Gastrocnemius medialis (tissue), 4 donors: ENCODE results near the gene DAAM1. TPM values are rescaled to one million over a fixed set of nuclear protein-coding genes. Genes with fewer than 3 reads are reported as not detected.

Experiments
- ATAC-seq, 2 donors: fragments of 150-250 bp; one replicate each; pipeline ENCODE4 v1.9.1; 2016
- DNase-seq, 2 donors: peaks; one replicate each; pipeline ENCODE4 v3.0.0-alpha.2; 2019
- H3K27ac ChIP-seq, 4 donors: fragments of 200-600 bp; sonication (generic); 1 replicate in 1 of 4; 2 replicates in 3 of 4; pipeline ENCODE4 v1.5.1; 2016 to 2018; ENCODE audit warnings: mild to moderate bottlenecking in 2 of 4, moderate library complexity in 1 of 4
- H3K27me3 ChIP-seq, 3 donors: fragments of 200-600 bp; sonication (generic) in 2 of 3; 1 replicate in 1 of 3; 2 replicates in 2 of 3; pipeline versions ENCODE4 v1.5.1 to v1.6.0; 2016 to 2019; ENCODE audit warnings: mild to moderate bottlenecking in 1 of 3, moderate library complexity in 1 of 3
- H3K36me3 ChIP-seq, 2 donors: fragments of 200-600 bp; sonication (generic) in 1 of 2; one replicate each; pipeline ENCODE4 v1.5.1; 2017 to 2018
- H3K4me1 ChIP-seq, 2 donors: fragments of 200-600 bp; sonication (generic) in 1 of 2; one replicate each; pipeline ENCODE4 v1.5.1; 2016 to 2017; ENCODE audit warnings: mild to moderate bottlenecking in 2 of 2
- H3K4me3 ChIP-seq, 4 donors: fragments of 200-600 bp; sonication (generic) in 3 of 4; 1 replicate in 1 of 4; 2 replicates in 3 of 4; pipeline ENCODE4 v1.5.1; 2016 to 2019; ENCODE audit warnings: mild to moderate bottlenecking in 2 of 4
- H3K9me3 ChIP-seq, 3 donors: fragments of 200-600 bp; sonication (generic) in 2 of 3; 1 replicate in 1 of 3; 2 replicates in 2 of 3; pipeline ENCODE4 v1.5.1; 2016 to 2019
- POLR2A ChIP-seq, 2 donors: fragments of 450-650 bp; IDR thresholded peaks; one replicate each; pipeline ENCODE4 v1.6.1; 2017; ENCODE audit warnings: antibody characterized with exemption in 2 of 2, mild to moderate bottlenecking in 2 of 2, moderate library complexity in 2 of 2
- in situ Hi-C, 4 donors: fragments of 200-750 bp; cut with MboI; loops; one replicate each; pipeline versions ENCODE4 v1.15.0 to v1.8.0; 2017; ENCODE audit warnings: low sequenced_read_pairs in 4 of 4
- intact Hi-C: fragments of 100-400 bp; cut with DNase I; formaldehyde crosslinking; loops from one replicate; pipeline ENCODE4 v1.15.1; 2023; ENCODE audit warnings: low total_unique reads
- total RNA-seq, 4 donors: library from RNA; depleted of rRNA; stranded (reverse); fragments of >200 nt; gene quantifications; one replicate each; pipeline versions ENCODE4 v1.1.0 to v1.2.3, GENCODE V29; 2016
- TF ChIP-seq, protein P1 (sequence below), 5 experiments: fragments of 450-650 bp in 3 of 5; fragments of 200-600 bp in 2 of 5; sonication (generic) in 2 of 5; IDR thresholded peaks in 4 of 5; conservative IDR thresholded peaks in 1 of 5; 1 replicate in 4 of 5; 2 replicates in 1 of 5; pipeline ENCODE4 v1.5.1; 2016 to 2019; ENCODE audit warnings: antibody characterized with exemption in 5 of 5, mild to moderate bottlenecking in 3 of 5, moderate library complexity in 3 of 5

DAAM1 gene
- total RNA-seq, 4 donors from 2014 or later = 4.4 to 13.9 (median 6.4) TPM

GRCh38 chr14:59360233-59360632 is 171.8 kb downstream of the DAAM1 start:
- H3K27ac ChIP-seq = peak overlapping the region; percentile 67 to 81 (median 76)
- no peak overlapping the region for H3K4me3 ChIP-seq
- ATAC-seq (no peak), DNase-seq (no peak)
- H3K9me3 ChIP-seq = no peaks in the 10 kb centered on the region
- no peaks in the 10 kb centered on the region for H3K27me3 ChIP-seq
- peaks cover 0 to 4% of the 10 kb centered on the region in 2 donors for H3K36me3 ChIP-seq
- TF ChIP-seq, protein P1, sequence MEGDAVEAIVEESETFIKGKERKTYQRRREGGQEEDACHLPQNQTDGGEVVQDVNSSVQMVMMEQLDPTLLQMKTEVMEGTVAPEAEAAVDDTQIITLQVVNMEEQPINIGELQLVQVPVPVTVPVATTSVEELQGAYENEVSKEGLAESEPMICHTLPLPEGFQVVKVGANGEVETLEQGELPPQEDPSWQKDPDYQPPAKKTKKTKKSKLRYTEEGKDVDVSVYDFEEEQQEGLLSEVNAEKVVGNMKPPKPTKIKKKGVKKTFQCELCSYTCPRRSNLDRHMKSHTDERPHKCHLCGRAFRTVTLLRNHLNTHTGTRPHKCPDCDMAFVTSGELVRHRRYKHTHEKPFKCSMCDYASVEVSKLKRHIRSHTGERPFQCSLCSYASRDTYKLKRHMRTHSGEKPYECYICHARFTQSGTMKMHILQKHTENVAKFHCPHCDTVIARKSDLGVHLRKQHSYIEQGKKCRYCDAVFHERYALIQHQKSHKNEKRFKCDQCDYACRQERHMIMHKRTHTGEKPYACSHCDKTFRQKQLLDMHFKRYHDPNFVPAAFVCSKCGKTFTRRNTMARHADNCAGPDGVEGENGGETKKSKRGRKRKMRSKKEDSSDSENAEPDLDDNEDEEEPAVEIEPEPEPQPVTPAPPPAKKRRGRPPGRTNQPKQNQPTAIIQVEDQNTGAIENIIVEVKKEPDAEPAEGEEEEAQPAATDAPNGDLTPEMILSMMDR (IDR thresholded peaks at IDR 0.05 in 4 of 5, conservative IDR thresholded peaks at IDR 0.05 in 1 of 5) = no peak
- TF ChIP-seq POLR2A (IDR thresholded peaks at IDR 0.05) = no peak
- intact Hi-C loops (no loop called here), in situ Hi-C loops (no loop called here)
- H3K4me1 ChIP-seq = peaks cover 43 to 57% of the 10 kb centered on the region in 2 donors

DNA sequence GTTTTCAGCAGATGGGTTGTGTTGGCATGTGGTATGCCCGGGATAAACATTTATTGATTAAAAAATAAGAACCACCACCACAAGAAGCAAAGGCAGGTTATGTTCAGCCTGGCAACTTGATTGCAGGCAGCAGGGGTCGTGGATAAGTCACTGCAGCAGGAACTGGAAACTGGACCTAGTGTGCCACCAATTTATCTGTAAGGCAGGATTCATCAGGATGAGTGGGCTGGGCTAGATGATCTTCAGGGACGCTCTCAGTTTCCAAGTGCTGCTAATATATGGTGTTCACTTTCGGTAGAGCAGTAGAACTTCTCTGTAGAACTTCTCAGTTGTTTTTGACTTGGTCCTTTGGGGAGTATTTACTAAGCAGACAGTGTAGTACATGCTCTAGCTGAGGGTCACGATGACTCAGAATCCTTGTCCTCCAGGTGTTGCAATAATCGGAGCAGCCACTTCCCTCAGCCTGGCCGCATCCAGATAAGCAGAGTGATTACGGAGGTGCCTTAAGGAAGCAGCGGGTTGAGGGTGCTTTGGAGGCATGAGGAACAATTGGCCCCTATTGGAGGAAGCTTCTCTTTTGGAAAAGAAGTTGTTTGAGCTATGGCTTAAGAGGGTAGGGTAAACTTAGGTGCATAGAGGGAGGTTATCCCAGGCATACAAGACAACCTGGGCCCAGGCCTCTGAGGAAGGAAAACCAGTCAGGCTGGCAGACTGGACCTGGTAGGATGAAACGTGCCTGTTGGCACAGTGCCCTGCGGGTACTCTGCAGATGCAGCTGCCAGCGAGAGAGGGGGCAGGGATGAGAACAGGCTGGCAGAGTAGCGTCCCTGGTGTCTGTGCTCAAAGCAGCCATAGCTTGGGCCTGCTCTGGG is 172.7 kb downstream of the DAAM1 start:
- peaks cover 0 to 2% of the 10 kb centered on the region in 2 donors for H3K36me3 ChIP-seq
- no peak for TF ChIP-seq POLR2A (IDR thresholded peaks at IDR 0.05)
- TF ChIP-seq, protein P1 (IDR thresholded peaks at IDR 0.05 in 4 of 5, conservative IDR thresholded peaks at IDR 0.05 in 1 of 5) = no peak
- intact Hi-C loops = no loop called here
- ATAC-seq (peak; percentile 92 to 96), DNase-seq (peak; percentile 67 to 78)
- no peaks in the 10 kb centered on the region for H3K27me3 ChIP-seq
- H3K9me3 ChIP-seq = no peaks in the 10 kb centered on the region
- peaks cover 43 to 55% of the 10 kb centered on the region in 2 donors for H3K4me1 ChIP-seq
- in situ Hi-C loops = no loop called here
- H3K27ac ChIP-seq = peak overlapping the region; percentile 67 to 81 (median 76)
- H3K4me3 ChIP-seq = no peak overlapping the region

GRCh38 chr14:59362513-59362912 is 174.0 kb downstream of the DAAM1 start:
- DNase-seq = no peak
- Histone ChIP-seq H3K4me1 (peaks cover 40 to 49% of the 10 kb centered on the region in 2 donors), H3K27ac (peak overlapping the region in 1 of 4 donors; percentile 81), H3K4me3 (no peak overlapping the region), H3K27me3 (no peaks in the 10 kb centered on the region), H3K9me3 (no peaks in the 10 kb centered on the region), H3K36me3 (peaks cover 0 to under 1% of the 10 kb centered on the region in 2 donors)
- TF ChIP-seq POLR2A (IDR thresholded peaks at IDR 0.05) = no peak
- TF ChIP-seq, protein P1 (IDR thresholded peaks at IDR 0.05 in 4 of 5, conservative IDR thresholded peaks at IDR 0.05 in 1 of 5) = no peak
- intact Hi-C loops (no loop called here), in situ Hi-C loops (no loop called here)
- no peak for ATAC-seq

DNA sequence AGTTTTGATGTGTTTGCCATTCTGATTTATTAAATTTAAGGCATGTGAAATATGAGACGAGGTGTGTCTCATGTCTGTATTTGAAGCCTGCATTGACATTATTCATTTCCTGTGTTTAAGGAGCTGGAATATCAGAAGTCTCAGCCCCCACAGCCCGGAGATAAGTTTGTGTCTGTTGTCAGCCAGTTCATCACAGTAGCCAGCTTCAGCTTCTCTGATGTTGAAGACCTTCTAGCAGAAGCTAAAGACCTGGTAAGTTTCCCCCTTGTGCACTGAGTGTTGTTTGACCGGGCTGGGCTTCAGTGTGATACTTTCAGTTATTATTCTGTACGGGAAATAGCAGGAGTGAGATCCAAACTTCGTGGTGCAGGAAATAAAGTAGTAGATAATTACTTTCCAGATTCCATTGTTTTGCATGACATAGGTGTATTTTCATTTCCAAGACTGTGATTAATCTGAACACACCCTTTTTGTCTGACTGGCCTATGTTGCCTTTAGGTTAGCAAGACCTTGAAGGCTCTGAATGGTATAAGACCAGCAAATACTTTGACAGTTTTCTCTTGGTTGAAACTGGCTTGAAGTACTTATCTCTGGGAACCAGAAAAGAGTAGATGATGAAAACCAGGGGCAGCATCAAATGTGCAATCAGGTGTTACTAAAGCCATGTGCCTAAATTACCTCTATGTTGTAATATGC is 175.2 kb downstream of the DAAM1 start:
- Histone ChIP-seq H3K36me3 (peaks cover 0 to 12% of the 10 kb centered on the region in 2 donors), H3K27ac (peak overlapping the region in 3 of 4 donors; percentile 7 to 32 (median 15)), H3K9me3 (no peaks in the 10 kb centered on the region), H3K4me1 (peaks cover 28 to 38% of the 10 kb centered on the region in 2 donors), H3K4me3 (no peak overlapping the region), H3K27me3 (no peaks in the 10 kb centered on the region)
- intact Hi-C loops (no loop called here), in situ Hi-C loops (no loop called here)
- ATAC-seq (no peak), DNase-seq (no peak)
- TF ChIP-seq POLR2A (IDR thresholded peaks at IDR 0.05) = no peak
- TF ChIP-seq, protein P1 (IDR thresholded peaks at IDR 0.05 in 4 of 5, conservative IDR thresholded peaks at IDR 0.05 in 1 of 5) = no peak
